ENCODE data around the gene ITGAX. TPM values are rescaled to one million over a fixed set of nuclear protein-coding genes. Genes with fewer than 3 reads are reported as not detected.
"Not testable (repeated sequence)": the region's sequence is repeated elsewhere in the genome, so short reads cannot be mapped to it uniquely, and the experiment has no call there.

Gene ITGAX
- total RNA-seq, 1 experiment from 2014 or later, result 1.6 TPM

DNA sequence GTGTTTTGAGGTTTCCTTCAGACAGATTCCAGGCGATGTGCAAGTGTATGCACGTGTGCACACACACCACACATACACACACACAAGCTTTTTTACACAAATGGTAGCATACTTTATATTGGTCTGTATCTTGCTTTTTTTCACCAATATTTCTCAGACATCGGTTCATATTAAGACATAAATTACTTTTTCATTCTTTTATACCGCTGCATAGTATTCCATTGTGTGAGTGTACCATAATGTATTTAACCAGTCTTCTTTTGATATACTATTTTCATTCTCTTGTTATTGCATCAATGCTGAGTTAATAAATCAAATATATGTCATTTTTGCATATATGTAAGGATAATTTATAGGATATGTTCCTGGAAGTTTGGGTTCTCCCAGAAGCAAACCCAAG, 22.4 kb upstream of the ITGAX start:
- Mint-ChIP-seq H3K4me1 (ENCODE audit: low read depth, unreplicated experiment) (peaks cover 12% of the 10 kb centered on the region), H3K27me3 (ENCODE audit: unreplicated experiment) (peaks cover 22% of the 10 kb centered on the region), H3K4me3 (ENCODE audit: low read depth, unreplicated experiment) (no peak overlapping the region), H3K36me3 (ENCODE audit: insufficient read depth, unreplicated experiment) (no peaks in the 10 kb centered on the region), H3K9me3 (ENCODE audit: low read depth, unreplicated experiment) (peaks cover 4% of the 10 kb centered on the region), H3K27ac (ENCODE audit: unreplicated experiment) (no peak overlapping the region)
- BruUV-seq (replicated peaks), result no TSS peak
- CTCF ChIA-PET, result no interaction called here
- TF ChIP-seq, protein P1, sequence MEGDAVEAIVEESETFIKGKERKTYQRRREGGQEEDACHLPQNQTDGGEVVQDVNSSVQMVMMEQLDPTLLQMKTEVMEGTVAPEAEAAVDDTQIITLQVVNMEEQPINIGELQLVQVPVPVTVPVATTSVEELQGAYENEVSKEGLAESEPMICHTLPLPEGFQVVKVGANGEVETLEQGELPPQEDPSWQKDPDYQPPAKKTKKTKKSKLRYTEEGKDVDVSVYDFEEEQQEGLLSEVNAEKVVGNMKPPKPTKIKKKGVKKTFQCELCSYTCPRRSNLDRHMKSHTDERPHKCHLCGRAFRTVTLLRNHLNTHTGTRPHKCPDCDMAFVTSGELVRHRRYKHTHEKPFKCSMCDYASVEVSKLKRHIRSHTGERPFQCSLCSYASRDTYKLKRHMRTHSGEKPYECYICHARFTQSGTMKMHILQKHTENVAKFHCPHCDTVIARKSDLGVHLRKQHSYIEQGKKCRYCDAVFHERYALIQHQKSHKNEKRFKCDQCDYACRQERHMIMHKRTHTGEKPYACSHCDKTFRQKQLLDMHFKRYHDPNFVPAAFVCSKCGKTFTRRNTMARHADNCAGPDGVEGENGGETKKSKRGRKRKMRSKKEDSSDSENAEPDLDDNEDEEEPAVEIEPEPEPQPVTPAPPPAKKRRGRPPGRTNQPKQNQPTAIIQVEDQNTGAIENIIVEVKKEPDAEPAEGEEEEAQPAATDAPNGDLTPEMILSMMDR (IDR thresholded peaks at IDR 0.05; ENCODE audit: unreplicated experiment), result no peak
- intact Hi-C loops (cut with micrococcal nuclease; ENCODE audit: unreplicated experiment), result loop anchor here (5.0 kb wide), 2 partner anchors 130 to 345 kb away; partner anchors contain the start of genes HSD3B7 and PYCARD
- DNase-seq, result no peak

DNA sequence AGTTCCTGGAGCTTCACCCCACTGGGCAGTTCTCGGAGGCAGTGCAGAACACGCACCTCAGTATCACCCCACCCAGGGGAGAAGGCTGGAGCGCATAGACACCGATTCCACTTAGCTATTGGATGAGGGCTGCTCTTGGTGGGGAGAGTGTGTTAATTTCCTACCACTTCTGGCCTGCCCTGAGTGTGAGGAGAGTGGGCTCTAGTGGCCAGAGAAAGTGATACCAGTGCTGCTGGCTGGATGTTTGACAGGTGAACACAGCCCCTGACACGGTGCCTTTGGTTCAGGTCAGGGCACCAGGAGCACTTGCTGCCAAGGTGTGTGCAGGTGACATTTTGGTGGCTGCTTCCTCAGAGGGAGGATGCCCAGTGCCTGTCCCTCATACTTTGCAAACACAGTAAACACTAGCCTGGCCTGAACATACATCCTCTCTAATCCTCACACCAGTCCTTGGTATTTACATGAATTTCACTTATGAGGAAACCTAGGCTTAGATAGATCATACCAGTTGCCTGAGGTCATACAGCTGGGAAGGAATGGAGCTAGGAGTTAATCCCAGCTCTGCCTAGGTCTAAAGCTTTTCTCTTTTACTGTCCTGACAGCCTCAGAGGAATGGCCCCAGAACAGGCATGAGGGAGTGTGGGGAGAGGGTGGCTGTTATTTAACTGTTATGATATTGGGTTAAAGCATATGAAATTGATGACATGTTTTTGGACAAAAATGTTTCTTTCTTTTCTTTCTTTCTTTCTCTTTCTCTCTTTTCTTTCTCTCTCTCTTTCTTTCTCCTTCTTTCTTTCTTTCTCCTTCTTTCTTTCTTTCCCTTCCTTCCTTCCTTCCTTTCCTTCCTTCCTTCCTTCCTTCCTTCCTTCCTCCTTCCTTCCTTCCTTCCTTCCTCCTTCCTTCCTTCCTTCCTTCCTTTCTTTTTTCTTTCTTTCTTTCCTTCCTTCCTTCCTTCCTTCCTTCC, 21.0 kb upstream of the ITGAX start:
- Mint-ChIP-seq H3K4me1 (ENCODE audit: low read depth, unreplicated experiment) (peaks cover 12% of the 10 kb centered on the region), H3K27ac (ENCODE audit: unreplicated experiment) (no peak overlapping the region), H3K27me3 (ENCODE audit: unreplicated experiment) (peaks cover 36% of the 10 kb centered on the region), H3K9me3 (ENCODE audit: low read depth, unreplicated experiment) (peaks cover 5% of the 10 kb centered on the region), H3K4me3 (ENCODE audit: low read depth, unreplicated experiment) (no peak overlapping the region), H3K36me3 (ENCODE audit: insufficient read depth, unreplicated experiment) (no peaks in the 10 kb centered on the region)
- intact Hi-C loops (cut with micrococcal nuclease; ENCODE audit: unreplicated experiment), result loop anchor here (5.0 kb wide), 2 partner anchors 132 to 347 kb away; partner anchors contain the start of genes HSD3B7 and PYCARD
- DNase-seq, result peak; percentile 64
- CTCF ChIA-PET, result interaction anchor here (0.6 to 1.4 kb wide), 7 partner anchors 124 to 349 kb away, joined by 3 to 12 read pairs (median 4); partner anchors contain the start of genes HSD3B7, PYCARD, ZNF646 and ZNF668
- BruUV-seq (replicated peaks), result no TSS peak
- TF ChIP-seq, protein P1 (IDR thresholded peaks at IDR 0.05; ENCODE audit: unreplicated experiment), result peak; percentile 40

DNA sequence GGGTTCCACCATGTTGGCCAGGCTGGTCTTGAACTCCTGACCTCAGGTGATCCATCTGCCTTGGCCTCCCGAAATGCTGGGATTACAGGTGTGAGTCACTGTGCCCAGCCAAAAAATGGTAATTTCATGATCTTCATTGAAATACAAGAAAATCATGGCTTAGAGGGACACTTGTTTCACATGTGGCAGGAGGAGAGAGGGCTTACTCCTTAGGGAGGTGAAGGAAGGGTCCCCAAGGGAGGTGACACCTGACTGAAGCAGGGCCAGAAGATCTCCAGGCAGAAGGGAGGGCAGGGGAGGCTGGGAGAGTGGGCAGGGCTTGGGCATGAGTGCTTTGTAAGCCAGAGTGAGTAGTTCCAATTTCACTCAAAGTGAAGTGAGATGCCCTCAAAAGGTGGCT, 20.0 kb upstream of the ITGAX start:
- no peak overlapping the region for H3K4me3 Mint-ChIP-seq (ENCODE audit: low read depth, unreplicated experiment)
- BruUV-seq (replicated peaks), result no TSS peak
- no peak overlapping the region for H3K27ac Mint-ChIP-seq (ENCODE audit: unreplicated experiment)
- peaks cover 12% of the 10 kb centered on the region for H3K4me1 Mint-ChIP-seq (ENCODE audit: low read depth, unreplicated experiment)
- intact Hi-C loops (cut with micrococcal nuclease; ENCODE audit: unreplicated experiment), result loop anchor here (5.0 kb wide), 2 partner anchors 133 to 348 kb away; partner anchors contain the start of genes HSD3B7 and PYCARD
- H3K9me3 Mint-ChIP-seq (ENCODE audit: low read depth, unreplicated experiment), result peaks cover 6% of the 10 kb centered on the region
- CTCF ChIA-PET, result no interaction called here
- no peak for DNase-seq
- H3K27me3 Mint-ChIP-seq (ENCODE audit: unreplicated experiment), result peaks cover 46% of the 10 kb centered on the region
- TF ChIP-seq, protein P1 (IDR thresholded peaks at IDR 0.05; ENCODE audit: unreplicated experiment), result no peak
- no peaks in the 10 kb centered on the region for H3K36me3 Mint-ChIP-seq (ENCODE audit: insufficient read depth, unreplicated experiment)

DNA sequence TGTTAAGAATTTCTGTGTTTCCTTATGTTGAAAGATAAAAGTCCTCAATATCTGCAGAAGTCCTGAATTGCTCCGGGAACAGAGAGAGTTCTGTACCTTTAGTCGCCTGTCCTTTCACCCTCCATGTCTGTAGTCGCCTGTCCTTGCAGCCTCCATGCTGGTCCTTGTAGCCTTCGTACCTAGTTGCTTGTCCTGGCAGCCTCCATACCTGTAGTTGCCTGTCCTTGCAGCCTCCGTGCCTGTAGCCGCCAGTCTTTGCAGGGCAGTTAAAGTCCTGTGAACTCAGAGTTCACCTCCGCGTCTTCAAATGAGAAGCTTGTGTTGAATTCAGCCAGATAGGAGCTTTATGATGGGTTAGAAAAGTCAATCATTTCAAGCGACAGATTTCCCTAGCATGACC, 19.5 kb upstream of the ITGAX start:
- TF ChIP-seq, protein P1 (IDR thresholded peaks at IDR 0.05; ENCODE audit: unreplicated experiment), result no peak
- no peak for DNase-seq
- H3K4me3 Mint-ChIP-seq (ENCODE audit: low read depth, unreplicated experiment), result no peak overlapping the region
- BruUV-seq (replicated peaks), result no TSS peak
- no peaks in the 10 kb centered on the region for H3K36me3 Mint-ChIP-seq (ENCODE audit: insufficient read depth, unreplicated experiment)
- CTCF ChIA-PET, result interaction anchor here (0.7 kb wide), 1 partner anchor 13 kb away, joined by 3 read pairs; no protein-coding TSS in a partner anchor
- no peak overlapping the region for H3K27ac Mint-ChIP-seq (ENCODE audit: unreplicated experiment)
- peaks cover 6% of the 10 kb centered on the region for H3K9me3 Mint-ChIP-seq (ENCODE audit: low read depth, unreplicated experiment)
- intact Hi-C loops (cut with micrococcal nuclease; ENCODE audit: unreplicated experiment), result no loop called here
- H3K27me3 Mint-ChIP-seq (ENCODE audit: unreplicated experiment), result peaks cover 46% of the 10 kb centered on the region
- H3K4me1 Mint-ChIP-seq (ENCODE audit: low read depth, unreplicated experiment), result peaks cover 12% of the 10 kb centered on the region

DNA sequence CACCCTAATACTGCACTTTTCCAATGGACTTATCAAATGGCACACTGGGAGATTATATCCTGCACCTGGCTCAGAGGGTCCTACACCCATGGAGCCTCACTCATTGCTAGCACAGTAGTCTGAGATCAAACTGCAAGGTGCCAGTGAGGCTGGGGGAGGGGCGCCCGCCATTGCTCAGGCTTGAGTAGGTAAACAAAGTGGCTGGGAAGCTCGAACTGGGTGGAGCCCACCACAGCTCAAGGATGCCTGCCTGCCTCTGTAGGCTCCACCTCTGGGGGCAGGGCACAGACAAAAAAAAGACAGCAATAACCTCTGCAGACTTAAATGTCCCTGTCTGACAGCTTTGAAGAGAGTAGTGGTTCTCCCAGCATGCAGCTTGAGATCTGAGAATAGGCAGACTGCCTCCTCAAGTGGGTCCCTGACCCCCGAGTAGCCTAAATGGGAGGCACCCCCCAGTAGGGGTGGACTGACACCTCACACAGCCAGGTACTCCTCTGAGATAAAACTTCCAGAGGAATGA, 16.8 kb upstream of the ITGAX start:
- Mint-ChIP-seq H3K4me1 (ENCODE audit: low read depth, unreplicated experiment) (peaks cover 12% of the 10 kb centered on the region), H3K27me3 (ENCODE audit: unreplicated experiment) (peaks cover 59% of the 10 kb centered on the region)
- intact Hi-C loops (cut with micrococcal nuclease; ENCODE audit: unreplicated experiment); H3K36me3 Mint-ChIP-seq (ENCODE audit: insufficient read depth, unreplicated experiment); CTCF ChIA-PET; BruUV-seq (replicated peaks); DNase-seq; H3K9me3 Mint-ChIP-seq (ENCODE audit: low read depth, unreplicated experiment); H3K27ac Mint-ChIP-seq (ENCODE audit: unreplicated experiment); H3K4me3 Mint-ChIP-seq (ENCODE audit: low read depth, unreplicated experiment): not testable (repeated sequence)

Measured in Calu3 (cell line).